GM21390 (cell line): ENCODE measurements around the gene ZAR1.
"Not testable (repeated sequence)": the region's sequence is repeated elsewhere in the genome, so short reads cannot be mapped to it uniquely, and the experiment has no call there.

Source experiments
- ATAC-seq: cut with Tn5 transposase; IDR thresholded peaks from one replicate; pipeline ENCODE4 v1.9.1; 2021; ENCODE audit not compliant: unreplicated experiment

Gene ZAR1, protein sequence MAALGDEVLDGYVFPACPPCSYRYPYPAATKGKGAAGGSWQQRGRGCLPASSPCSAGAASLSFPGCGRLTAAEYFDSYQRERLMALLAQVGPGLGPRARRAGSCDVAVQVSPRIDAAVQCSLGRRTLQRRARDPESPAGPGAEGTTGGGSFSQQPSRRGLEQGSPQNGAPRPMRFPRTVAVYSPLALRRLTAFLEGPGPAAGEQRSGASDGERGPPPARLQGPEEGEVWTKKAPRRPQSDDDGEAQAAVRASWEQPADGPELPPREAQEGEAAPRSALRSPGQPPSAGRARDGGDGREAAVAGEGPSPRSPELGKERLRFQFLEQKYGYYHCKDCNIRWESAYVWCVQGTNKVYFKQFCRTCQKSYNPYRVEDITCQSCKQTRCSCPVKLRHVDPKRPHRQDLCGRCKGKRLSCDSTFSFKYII

DNA sequence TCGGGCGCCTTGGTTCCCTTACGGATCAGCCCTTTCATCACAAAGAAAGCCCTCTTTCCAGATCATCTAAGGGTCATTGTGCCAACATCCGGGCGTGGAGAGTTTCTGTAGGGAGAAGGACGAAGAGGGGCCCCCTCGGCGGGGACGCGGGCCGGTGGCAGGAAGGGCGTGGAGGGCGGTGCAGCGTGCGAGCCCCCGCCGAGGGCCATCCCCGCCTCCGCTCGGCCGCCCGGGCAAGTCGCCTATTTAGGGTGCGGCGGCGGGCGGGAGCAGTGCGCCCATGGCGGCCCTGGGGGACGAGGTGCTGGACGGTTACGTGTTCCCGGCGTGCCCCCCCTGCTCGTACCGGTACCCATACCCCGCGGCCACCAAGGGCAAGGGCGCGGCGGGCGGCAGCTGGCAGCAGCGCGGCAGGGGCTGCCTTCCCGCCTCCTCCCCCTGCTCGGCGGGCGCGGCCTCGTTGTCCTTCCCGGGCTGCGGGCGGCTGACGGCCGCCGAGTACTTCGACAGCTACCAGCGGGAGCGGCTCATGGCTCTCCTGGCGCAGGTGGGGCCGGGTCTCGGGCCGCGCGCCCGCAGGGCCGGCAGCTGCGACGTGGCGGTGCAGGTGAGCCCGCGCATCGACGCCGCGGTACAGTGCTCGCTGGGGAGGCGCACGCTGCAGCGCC lies at the start of gene ZAR1:
ZAR1 (plus strand) TSS at position 241 of the 668 bp plus-strand sequence; CDS start at position 281, 40 bp downstream.
- ATAC-seq, result no peak

DNA sequence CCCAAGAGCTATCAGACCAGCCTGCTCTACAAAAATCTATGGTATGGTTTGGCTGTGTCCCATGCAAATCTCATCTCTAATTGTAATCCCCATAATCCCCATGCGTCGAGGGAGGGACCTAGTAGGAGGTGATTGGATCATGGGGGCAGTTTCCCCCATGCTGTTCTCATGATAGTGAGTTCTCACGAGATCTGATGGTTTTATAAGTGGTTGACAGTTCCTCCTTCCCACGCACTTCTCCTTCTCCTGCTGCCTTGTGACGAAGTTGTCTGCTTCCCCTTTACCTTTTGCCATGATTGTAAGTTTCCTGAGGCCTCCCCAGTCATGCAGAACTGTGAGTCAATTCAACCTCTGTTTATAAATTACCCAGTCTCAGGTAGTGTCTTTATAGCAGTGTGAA lies 49.1 kb upstream of the ZAR1 start:
- ATAC-seq, result not testable (repeated sequence)

DNA sequence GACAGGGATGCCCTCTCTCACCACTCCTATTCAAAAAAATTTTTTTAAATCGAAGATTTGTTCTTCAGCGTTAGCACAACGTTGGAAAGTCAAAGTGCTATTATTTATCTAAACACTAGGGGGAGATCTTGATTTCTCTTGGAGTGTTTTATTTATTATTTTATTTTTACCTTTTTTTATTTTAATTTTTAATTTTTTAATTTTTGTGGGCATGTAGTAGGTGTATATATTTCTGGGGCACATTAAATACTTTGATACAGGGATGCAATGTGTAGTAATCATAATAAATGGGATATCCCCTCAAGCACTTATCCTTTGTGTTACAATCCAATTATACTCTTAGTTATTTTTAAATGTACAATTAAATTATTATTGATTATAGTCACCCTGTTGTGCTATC lies 44.3 kb upstream of the ZAR1 start:
- no peak for ATAC-seq

DNA sequence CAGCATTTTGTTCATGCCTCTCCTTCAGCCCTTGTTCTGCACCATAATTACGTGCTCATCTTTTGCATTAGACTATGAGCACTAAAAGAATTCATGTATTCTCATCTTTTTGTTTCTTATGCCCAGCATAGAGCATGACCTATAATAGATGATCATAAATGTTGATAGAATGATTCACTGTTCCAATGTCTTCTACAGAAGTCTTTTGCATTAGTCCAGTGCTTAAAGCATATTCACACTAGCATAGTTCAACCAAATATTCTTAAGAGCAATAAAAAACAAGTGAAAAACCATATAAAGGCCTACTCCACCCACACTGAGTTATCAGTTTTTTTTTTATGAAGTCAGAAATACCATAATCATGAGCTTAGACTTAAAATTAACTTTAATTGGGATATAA lies 43.4 kb upstream of the ZAR1 start:
- ATAC-seq, result no peak

DNA sequence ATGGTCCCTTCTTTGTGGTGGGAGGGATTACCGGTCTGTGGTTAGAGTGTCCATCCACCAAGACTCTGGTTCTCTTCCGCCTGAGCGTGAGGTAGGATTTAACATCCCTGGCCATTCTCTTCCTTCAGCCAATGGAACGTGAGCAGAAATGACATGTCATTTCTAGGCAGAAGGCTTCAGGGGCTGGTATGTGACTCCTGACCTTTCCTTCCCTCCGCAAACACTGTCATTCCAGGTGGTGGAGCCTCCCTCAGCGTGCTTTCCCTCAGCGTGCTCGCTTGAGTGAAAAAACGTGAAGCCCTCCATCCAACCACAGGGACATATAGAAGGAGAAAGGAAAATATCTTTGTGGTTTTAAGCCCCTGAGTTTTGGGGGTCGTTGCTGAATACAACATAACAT lies 40.9 kb upstream of the ZAR1 start:
- ATAC-seq, result no peak

DNA sequence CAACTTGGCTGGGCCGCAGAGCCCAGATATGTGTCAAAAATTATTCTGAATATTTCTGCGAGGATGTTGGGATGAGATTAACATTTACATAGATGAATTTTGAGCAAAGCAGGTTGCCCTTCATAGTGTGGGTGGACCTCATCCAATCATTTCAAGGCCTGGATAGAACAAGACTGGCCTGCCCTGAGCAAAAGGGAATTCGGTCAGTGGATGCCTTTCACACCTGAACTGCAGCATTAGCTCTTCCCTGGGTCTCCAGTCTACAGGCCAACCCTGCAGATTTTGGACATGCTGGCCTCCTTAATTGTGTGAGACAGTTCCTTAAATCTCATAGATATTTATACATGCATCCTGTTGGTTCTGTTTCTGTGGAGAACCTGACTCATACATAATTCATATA lies 39.3 kb upstream of the ZAR1 start:
- ATAC-seq, result no peak

DNA sequence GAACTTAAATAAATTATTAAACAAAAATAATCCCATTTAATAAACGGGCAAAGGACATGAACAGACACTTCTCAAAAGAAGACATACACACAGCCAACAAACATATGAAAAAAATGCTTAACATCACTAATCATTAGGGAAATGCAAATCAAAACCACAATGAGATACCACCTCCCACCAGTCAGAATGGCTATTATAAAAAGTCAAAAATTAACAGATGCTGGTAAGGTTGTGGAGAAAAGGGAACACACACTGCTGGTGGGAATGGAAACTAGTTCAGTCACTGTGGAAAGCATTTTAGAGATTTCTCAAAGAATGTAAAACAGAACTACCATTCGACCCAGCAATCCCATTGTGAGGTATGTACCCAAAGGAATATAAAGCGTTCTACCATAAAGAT lies 38.4 kb upstream of the ZAR1 start:
- ATAC-seq, result not testable (repeated sequence)

DNA sequence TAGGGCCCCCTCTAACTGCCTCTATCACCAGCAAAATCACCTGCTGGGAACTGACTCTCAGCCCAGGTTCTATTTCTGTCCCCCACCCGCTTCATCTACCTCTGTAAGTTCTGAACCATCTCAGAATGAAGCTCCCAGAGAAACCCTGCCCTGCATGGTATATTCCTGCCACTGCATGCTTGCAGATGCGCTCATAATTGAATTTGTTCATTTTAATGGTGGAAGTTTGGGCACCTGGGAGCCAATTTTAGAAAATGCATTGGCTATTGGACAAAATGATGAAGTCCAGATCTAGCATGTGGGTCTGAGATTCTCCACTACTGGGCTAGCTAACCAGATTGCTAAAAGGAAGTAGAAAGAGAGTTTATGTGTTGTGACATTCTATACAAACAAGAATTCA lies 35.5 kb upstream of the ZAR1 start:
- no peak for ATAC-seq

DNA sequence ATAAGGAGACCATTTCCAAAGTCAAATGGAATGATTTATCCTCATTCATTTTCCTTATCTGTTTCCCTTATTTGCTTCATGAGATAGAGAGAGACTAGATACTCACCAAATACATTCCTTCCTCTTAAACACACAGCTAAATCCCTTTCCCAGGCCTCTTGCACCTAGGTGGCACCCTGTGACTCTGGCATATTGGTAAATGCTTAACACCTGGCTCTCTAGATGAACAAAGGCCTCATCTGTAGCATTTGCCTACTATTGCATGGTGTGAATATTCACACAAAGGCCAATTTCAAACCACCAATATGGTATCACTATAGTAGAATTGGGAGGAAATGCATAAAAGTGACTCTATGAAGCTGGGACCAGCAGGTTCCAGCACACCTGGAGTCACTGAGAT lies 29.1 kb upstream of the ZAR1 start:
- no peak for ATAC-seq

DNA sequence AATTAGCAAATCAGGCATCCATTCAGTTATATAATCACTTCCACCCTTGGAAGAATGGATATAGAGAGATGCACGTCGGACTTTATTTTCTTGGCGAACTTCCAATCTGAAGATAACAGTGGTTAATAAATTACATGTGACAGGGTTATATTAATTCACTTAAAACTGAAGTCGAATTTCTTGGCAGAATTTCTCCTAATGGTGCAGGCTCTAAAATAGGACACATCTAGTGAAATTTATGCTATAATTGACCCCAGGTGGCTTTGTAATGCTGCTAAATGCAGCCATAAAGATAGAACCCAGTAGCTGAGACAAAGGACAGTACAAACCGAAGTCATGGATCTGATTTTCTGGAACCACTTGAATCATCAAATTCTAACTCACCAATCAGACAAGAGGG lies 27.7 kb upstream of the ZAR1 start:
- ATAC-seq, result no peak

DNA sequence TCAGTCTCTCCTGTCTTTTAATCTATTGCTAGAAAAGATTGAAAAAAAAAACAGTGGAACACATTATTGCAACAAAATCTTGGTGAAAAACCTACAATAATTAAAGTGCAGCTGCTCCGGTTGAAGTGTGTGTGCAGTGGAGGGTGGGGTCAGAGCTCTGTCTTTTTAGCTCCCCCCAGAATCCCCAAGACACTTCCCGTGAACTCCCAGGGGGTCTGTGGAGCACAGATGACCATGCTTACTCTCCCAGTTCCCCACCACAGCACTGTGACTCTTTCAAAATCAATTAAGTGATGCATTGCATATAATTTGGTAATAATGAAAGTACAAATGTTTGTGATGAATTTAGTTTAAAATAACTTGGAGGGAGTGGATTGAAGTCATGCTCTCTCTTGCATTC lies 22.6 kb upstream of the ZAR1 start:
- no peak for ATAC-seq

DNA sequence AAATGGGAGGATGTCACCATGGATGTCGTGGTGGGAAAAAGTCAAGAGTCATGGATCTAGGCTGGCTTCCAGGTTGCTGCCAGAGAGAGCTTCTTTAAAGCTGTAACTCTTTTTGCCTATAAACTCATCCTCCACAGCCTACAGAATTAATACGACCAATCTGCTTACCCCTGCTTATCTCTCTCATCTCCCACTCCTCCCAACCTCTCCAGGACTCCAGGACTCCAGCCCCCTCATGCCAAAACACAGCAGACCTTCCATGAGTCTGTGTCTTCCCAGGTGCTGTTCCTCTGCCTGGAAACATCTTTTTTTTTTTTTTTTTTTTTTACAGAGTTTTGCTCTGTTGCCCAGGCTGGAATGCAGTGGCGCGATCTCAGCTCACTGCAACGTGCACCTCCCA lies 22.2 kb upstream of the ZAR1 start:
- no peak for ATAC-seq

DNA sequence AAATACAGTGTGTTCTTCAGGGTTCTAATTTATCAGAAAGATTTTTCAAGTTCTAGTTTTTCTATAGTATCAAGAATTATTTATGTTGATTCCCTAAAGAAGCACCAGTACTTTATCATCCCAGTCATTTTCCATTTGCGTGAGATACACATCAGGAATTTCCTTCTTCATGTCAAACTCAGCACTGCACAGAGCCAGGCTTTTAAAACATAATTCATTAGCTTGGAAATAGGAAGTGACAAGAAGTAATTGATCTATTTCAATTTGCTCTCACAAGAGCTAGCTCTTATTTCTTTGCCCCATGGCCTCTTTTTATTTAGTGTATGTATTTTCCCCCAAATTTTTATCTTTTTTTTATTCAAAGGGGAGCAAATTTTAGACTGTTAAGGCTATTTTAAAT lies 19.9 kb upstream of the ZAR1 start:
- no peak for ATAC-seq

DNA sequence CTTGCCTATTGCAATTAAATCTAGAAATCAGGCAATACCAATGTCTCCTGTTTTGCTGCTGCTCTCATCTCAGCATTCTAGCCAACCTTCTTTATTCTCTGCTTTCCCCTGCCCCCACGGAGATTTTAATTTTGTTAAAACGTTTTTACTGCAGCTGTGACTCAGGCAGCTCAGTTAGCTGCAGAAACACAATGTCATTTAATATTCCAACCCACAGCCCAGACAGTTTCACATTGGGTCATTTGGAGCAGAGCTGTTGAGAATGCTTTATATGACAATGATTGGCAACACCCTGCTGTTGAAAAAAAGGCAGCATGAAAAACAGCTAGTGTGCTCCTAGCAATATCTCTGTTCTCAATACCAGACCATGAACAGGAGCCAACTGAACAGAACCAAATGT lies 19.5 kb upstream of the ZAR1 start:
- no peak for ATAC-seq

DNA sequence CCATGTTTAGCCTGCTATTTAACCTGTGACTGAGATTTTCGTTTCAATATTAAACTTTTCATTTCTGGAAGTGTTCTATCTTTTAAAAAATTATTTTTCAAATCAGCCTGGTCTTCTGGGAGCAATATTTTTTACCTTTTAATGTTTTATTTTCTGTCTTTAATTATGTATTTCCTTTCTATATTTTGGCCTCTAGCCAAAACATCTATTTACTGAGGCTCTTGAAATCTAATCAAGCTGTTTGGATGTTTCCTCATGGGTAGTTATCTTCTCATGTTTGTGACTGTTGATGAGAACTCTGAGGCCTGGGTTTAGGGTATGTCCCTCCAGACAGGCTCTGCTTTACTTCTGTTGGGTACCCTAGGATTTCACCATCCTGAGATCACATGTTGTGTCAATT lies 17.3 kb upstream of the ZAR1 start:
- no peak for ATAC-seq

DNA sequence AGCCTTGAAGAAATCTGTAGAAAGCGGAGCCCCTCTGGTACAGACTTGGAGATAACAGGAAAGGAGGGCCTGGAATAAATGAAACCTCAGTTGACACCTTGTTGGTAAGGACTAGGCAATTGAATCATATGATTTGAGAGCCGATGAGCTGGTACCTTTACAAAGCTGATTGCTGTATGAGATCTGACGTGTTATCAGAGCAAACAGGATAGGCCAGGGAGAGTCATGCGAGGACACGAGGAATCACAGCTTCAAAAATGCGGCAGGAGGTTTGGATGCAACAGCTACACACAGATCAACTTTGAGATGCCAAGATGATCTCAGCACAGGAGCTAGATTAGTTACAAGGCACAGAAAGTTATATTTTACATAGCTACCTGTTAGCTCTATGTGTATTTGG lies 14.3 kb upstream of the ZAR1 start:
- ATAC-seq, result no peak

DNA sequence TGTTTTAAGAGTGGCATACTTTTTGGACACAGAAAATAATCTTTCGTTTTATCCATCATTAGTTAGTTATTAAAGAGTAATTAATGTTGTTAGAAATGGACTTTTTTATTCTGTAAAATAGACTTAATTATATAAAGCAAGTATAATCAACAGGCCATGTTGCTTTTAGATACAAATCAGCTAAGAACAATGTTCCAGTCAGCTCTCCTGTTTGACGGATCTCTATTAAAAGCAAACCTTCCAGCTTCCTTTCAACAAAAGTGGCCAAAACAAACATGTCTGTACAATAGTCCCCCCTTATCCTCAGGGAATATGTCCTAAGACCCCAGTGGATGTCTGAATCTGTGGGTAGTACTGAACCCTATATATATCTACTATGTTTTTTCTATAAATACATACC lies 11.8 kb upstream of the ZAR1 start:
- ATAC-seq, result no peak

DNA sequence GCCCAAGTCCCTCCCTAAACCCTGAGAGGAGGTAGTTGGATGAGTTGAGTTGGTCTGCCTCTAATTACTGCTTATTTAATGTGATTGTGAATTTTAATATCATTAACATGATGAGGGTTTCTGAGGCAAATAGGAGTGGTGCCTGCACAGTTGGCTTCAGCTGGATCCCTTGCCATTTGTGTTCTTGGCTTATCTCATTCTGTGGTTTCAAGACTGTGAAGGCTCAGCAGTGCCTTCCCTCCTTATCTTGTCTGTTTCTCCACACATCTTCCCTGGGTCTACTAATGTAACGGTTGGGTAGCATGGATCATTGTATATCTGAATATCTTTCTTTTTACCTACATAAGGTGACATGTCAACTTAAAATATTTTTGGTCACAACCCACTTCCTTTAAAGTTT lies 8.5 kb upstream of the ZAR1 start:
- ATAC-seq, result no peak

DNA sequence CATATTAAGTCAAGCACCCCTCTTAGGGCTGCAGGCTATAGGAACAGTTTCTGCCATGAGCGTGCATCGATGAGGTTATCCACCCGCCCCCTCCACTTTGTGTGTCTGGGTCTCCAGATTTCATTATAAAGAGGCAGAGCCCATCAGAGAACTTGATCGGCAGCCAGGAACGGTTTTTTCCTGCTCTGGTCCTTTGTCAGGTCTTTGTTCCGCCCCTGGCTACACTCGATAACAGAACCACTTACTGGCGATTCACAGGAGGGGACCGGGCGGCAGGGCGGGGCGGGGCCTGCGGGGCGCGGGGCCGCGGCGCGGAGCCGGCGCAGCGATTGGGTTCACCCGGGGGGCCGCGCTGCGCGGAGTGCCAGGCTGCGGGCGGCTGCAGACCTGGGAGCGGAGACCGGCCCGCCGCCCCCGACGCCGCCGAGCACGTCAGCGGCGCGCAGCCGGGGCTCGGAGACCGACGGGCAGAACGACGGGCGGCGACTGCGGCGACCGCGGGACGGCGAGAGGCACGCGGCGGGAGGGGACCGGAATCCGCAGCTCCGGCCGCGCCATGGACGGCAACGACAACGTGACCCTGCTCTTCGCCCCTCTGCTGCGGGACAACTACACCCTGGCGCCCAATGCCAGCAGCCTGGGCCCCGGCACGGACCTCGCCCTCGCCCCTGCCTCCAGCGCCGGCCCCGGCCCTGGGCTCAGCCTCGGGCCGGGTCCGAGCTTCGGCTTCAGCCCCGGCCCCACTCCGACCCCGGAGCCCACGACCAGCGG lies 6.9 kb upstream of the ZAR1 start, which contains the start of gene SLC10A4:
SLC10A4 (plus strand) TSS at position 338 of the 771 bp plus-strand sequence; CDS start at position 557, 219 bp downstream.
- ATAC-seq, result no peak

DNA sequence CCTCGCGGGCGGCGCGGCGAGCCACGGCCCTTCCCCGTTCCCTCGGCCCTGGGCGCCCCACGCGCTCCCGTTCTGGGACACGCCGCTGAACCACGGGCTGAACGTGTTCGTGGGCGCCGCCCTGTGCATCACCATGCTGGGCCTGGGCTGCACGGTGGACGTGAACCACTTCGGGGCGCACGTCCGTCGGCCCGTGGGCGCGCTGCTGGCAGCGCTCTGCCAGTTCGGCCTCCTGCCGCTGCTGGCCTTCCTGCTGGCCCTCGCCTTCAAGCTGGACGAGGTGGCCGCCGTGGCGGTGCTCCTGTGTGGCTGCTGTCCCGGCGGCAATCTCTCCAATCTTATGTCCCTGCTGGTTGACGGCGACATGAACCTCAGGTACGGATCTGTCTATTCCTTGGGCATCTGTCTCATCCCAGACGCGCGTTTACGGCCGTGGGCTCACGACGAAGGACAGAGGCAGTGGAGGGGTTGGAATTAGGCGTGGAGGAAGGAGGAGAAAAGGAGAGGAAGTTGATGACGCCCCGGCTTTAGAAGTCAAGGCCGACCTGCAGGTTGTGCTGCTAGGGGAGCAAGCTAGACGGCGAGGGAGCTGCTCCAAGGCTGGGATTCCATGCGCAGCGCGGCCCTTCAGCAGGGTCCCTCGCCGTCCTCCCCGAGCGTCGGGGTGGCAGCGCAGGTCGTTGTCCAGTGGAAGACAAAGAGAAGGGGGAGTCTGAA lies 6.1 kb upstream of the ZAR1 start:
- ATAC-seq, result no peak

DNA sequence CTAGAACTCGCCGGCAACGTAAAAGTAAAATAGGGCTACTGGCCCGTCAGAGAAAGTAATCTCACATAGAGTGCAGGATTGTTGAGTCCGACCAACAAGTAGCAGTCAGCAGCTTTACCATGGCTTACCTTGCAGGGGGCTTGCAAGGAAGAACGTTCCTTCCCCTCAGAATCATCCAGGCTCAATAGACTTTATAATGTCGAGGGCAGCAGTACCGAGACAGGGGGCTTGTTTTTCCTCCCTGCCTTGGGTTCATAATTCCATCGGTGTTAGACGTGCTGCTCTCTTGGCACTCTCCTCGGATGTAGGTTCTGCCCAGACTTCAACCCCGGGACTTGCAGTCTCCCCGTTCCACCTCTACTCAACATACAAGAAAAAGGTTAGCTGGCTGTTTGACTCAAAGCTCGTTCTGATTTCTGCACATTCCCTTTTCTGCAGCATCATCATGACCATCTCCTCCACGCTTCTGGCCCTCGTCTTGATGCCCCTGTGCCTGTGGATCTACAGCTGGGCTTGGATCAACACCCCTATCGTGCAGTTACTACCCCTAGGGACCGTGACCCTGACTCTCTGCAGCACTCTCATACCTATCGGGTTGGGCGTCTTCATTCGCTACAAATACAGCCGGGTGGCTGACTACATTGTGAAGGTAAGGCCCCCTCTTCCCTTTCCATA lies 5.4 kb upstream of the ZAR1 start:
- ATAC-seq, result no peak
